DND-41 (cell line): ENCODE results near the gene KAT2A.

ENCODE experiments used
- ATAC-seq: fragments of 200-7000 bp; cut with Tn5 transposase; 3 replicates; pipeline ENCODE4 v1.9.1; 2021; ENCODE audit warnings: low read depth; ENCODE audit not compliant: insufficient read depth
- DNase-seq: peaks from one replicate; pipeline ENCODE4 v3.0.0-alpha.2; 2020
- H2AFZ ChIP-seq: 2 replicates; pipeline ENCODE4 v1.6.0; 2012; ENCODE audit warnings: low read depth, low read length
- H3K27ac ChIP-seq: 2 replicates; pipeline ENCODE4 v1.5.1; 2012; ENCODE audit warnings: low read length, inconsistent platforms
- H3K27me3 ChIP-seq: fragments of 200-600 bp; sonication (generic); 2 replicates; pipeline ENCODE4 v1.6.0; 2012; ENCODE audit warnings: low read length, mild to moderate bottlenecking, inconsistent platforms; ENCODE audit not compliant: insufficient read depth, poor library complexity
- H3K36me3 ChIP-seq: 2 replicates; pipeline ENCODE4 v1.5.1; 2012; ENCODE audit warnings: low read length, inconsistent platforms; ENCODE audit not compliant: insufficient read depth
- H3K4me1 ChIP-seq: 2 replicates; pipeline ENCODE4 v1.5.1; 2012; ENCODE audit warnings: mild to moderate bottlenecking, low read length; ENCODE audit not compliant: insufficient read depth
- H3K4me2 ChIP-seq: 2 replicates; pipeline ENCODE4 v1.6.0; 2012; ENCODE audit warnings: mild to moderate bottlenecking, moderate library complexity, low read length, inconsistent platforms; ENCODE audit not compliant: insufficient read depth
- H3K4me3 ChIP-seq, 2 experiments: fragments of 200-600 bp in 1 of 2; shearing (Covaris generic) in 1 of 2; 2 replicates each; pipeline ENCODE4 v1.5.1; 2012 to 2016; ENCODE audit warnings: inconsistent platforms in 2 of 2, low read length in 2 of 2, mild to moderate bottlenecking in 2 of 2, low read depth in 1 of 2, moderate library complexity in 1 of 2
- H3K79me2 ChIP-seq: 2 replicates; pipeline ENCODE4 v1.6.0; 2012; ENCODE audit warnings: low read length, inconsistent platforms; ENCODE audit not compliant: insufficient read depth
- H3K9ac ChIP-seq: 2 replicates; pipeline ENCODE4 v1.6.0; 2012; ENCODE audit warnings: low read depth, mild to moderate bottlenecking, inconsistent platforms, low read length, moderate library complexity
- H3K9me3 ChIP-seq: 2 replicates; pipeline ENCODE4 v1.5.1; 2012; ENCODE audit warnings: low read length, moderate library complexity, mild to moderate bottlenecking, inconsistent platforms; ENCODE audit not compliant: insufficient read depth, severe bottlenecking
- H4K20me1 ChIP-seq: 2 replicates; pipeline ENCODE4 v1.6.0; 2012; ENCODE audit warnings: low read length; ENCODE audit not compliant: insufficient read depth
- CTCF ChIP-seq: IDR thresholded peaks from 2 replicates; pipeline ENCODE4 v1.5.1; 2012; ENCODE audit warnings: borderline replicate concordance, low read length, moderate library complexity, mild to moderate bottlenecking; ENCODE audit not compliant: poor library complexity, severe bottlenecking; ENCODE audit errors: extremely low read depth
- EZH2 ChIP-seq: IDR thresholded peaks from 3 replicates; pipeline ENCODE4 v1.6.1; 2012; ENCODE audit warnings: borderline replicate concordance, low read depth, mild to moderate bottlenecking, moderate library complexity, low read length, inconsistent platforms; ENCODE audit not compliant: severe bottlenecking

Gene KAT2A

GRCh38 chr17:42079541-42079940, 41.6 kb downstream of the KAT2A start:
- Histone ChIP-seq H3K4me3 (no peak overlapping the region), H3K4me2 (no peak overlapping the region), H3K79me2 (no peaks in the 10 kb centered on the region), H3K9me3 (no peaks in the 10 kb centered on the region), H2AFZ (no peak overlapping the region), H3K36me3 (no peaks in the 10 kb centered on the region), H3K4me1 (no peaks in the 10 kb centered on the region), H4K20me1 (no peaks in the 10 kb centered on the region), H3K27me3 (no peaks in the 10 kb centered on the region), H3K9ac (no peak overlapping the region), H3K27ac (no peak overlapping the region)
- TF ChIP-seq EZH2, result no peak
- TF ChIP-seq CTCF, result no peak
- ATAC-seq (no peak), DNase-seq (no peak)

GRCh38 chr17:42078396-42079043, 42.6 kb downstream of the KAT2A start:
- ATAC-seq (no peak), DNase-seq (no peak)
- H3K4me3 ChIP-seq, result no peak overlapping the region
- H2AFZ ChIP-seq, result no peak overlapping the region
- no peak for TF ChIP-seq EZH2
- no peak for TF ChIP-seq CTCF
- no peak overlapping the region for H3K9ac ChIP-seq
- H3K36me3 ChIP-seq, result no peaks in the 10 kb centered on the region
- H3K79me2 ChIP-seq, result no peaks in the 10 kb centered on the region
- no peaks in the 10 kb centered on the region for H3K4me1 ChIP-seq
- no peaks in the 10 kb centered on the region for H4K20me1 ChIP-seq
- no peaks in the 10 kb centered on the region for H3K9me3 ChIP-seq
- peaks cover under 1% of the 10 kb centered on the region for H3K27me3 ChIP-seq
- H3K27ac ChIP-seq, result no peak overlapping the region
- no peak overlapping the region for H3K4me2 ChIP-seq

GRCh38 chr17:42077755-42078154, 43.4 kb downstream of the KAT2A start:
- no peak for ATAC-seq
- Histone ChIP-seq H3K27ac (no peak overlapping the region), H3K9ac (no peak overlapping the region), H3K4me3 (no peak overlapping the region), H3K79me2 (no peaks in the 10 kb centered on the region), H2AFZ (no peak overlapping the region), H4K20me1 (no peaks in the 10 kb centered on the region), H3K4me2 (no peak overlapping the region), H3K36me3 (no peaks in the 10 kb centered on the region), H3K4me1 (no peaks in the 10 kb centered on the region), H3K9me3 (no peaks in the 10 kb centered on the region), H3K27me3 (peaks cover 5% of the 10 kb centered on the region)
- no peak for DNase-seq
- TF ChIP-seq EZH2, result no peak
- TF ChIP-seq CTCF, result no peak
